HG02938 (cell line): Measurements from ENCODE around the gene ARHGAP6.
"Not testable (repeated sequence)": the region's sequence is repeated elsewhere in the genome, so short reads cannot be mapped to it uniquely, and the experiment has no call there.

Experiments
- ATAC-seq: cut with Tn5 transposase; IDR thresholded peaks from one replicate; pipeline ENCODE4 v1.9.1; 2021; ENCODE audit warnings: mild to moderate bottlenecking, moderate library complexity; ENCODE audit not compliant: unreplicated experiment

ARHGAP6 gene

GRCh38 chrX:11363069-11363594, 302.6 kb downstream of the ARHGAP6 start:
- ATAC-seq, result peak; percentile 89

GRCh38 chrX:11361666-11362065, 304.1 kb downstream of the ARHGAP6 start:
- ATAC-seq, result not testable (repeated sequence)

- not testable (repeated sequence) for ATAC-seq
These were observed 309.8 kb downstream of the ARHGAP6 start for GRCh38 chrX:11355944-11356343.

- no peak for ATAC-seq
These were observed 310.3 kb downstream of the ARHGAP6 start for GRCh38 chrX:11355259-11355909.

- no peak for ATAC-seq
These were observed 313.4 kb downstream of the ARHGAP6 start for GRCh38 chrX:11352296-11352741.

GRCh38 chrX:11351375-11352295, 314.1 kb downstream of the ARHGAP6 start:
- peak; percentile 36 for ATAC-seq

GRCh38 chrX:11349661-11350337, 315.9 kb downstream of the ARHGAP6 start:
- no peak for ATAC-seq

GRCh38 chrX:11349020-11349419, 316.7 kb downstream of the ARHGAP6 start:
- ATAC-seq, result no peak

- no peak for ATAC-seq
These were observed 318.4 kb downstream of the ARHGAP6 start for GRCh38 chrX:11347300-11347699.

GRCh38 chrX:11346121-11346682, 319.5 kb downstream of the ARHGAP6 start:
- no peak for ATAC-seq

GRCh38 chrX:11342673-11343072, 323.0 kb downstream of the ARHGAP6 start:
- no peak for ATAC-seq

GRCh38 chrX:11341274-11342201, 324.2 kb downstream of the ARHGAP6 start:
- peak; percentile 81 for ATAC-seq

- ATAC-seq, result no peak
These were observed 328.3 kb downstream of the ARHGAP6 start for GRCh38 chrX:11337292-11338009.

GRCh38 chrX:11336201-11336600, 329.5 kb downstream of the ARHGAP6 start:
- no peak for ATAC-seq

GRCh38 chrX:11334165-11334564, 331.6 kb downstream of the ARHGAP6 start:
- no peak for ATAC-seq

- ATAC-seq, result no peak
These were observed 333.9 kb downstream of the ARHGAP6 start for GRCh38 chrX:11331788-11332187.

- ATAC-seq, result no peak
These were observed 336.7 kb downstream of the ARHGAP6 start for GRCh38 chrX:11329021-11329420.

- no peak for ATAC-seq
These were observed 337.6 kb downstream of the ARHGAP6 start for GRCh38 chrX:11328134-11328533.

- ATAC-seq, result no peak
These were observed 343.7 kb downstream of the ARHGAP6 start for GRCh38 chrX:11321986-11322385.
